HepG2 (cell line): ENCODE results near the gene NDOR1. TPM values are rescaled to one million over a fixed set of nuclear protein-coding genes. Genes with fewer than 3 reads are reported as not detected.

Experiments used
- ATAC-seq: fragments of 200-7000 bp; cut with Tn5 transposase; 3 replicates; pipeline ENCODE4 v1.9.1; 2020; ENCODE audit warnings: mild to moderate bottlenecking, moderate library complexity
- BruUV-seq: library from RNA; stranded (reverse); fragments of 400-500 nt; replicated peaks from 2 replicates; lab custom pipeline; 2021; lab: Mats Ljungman, UMichigan
- CTCF ChIA-PET: fragments of 300-600 bp; formaldehyde crosslinking; extraction: SDS; loops from one replicate; lab custom pipeline; 2021; ENCODE audit warnings: low total read pairs, inconsistent platforms, low intra/inter-chr PET ratio; lab: Yijun Ruan, JAX
- POLR2A ChIA-PET: fragments of 350-600 bp; sonication (Branson Sonifier 250); formaldehyde crosslinking; loops from one replicate; lab custom pipeline; 2020; ENCODE audit warnings: antibody characterized with exemption, inconsistent platforms; lab: Yijun Ruan, JAX
- DNase-seq: peaks from one replicate; pipeline ENCODE4 v3.0.0-alpha.2; 2015; ENCODE audit warnings: low spot score
- FAIRE-seq: peaks from 3 replicates; lab custom pipeline; 2011; peaks lifted over from hg19 to GRCh38; lab: Jason Lieb, UNC
- H2AFZ ChIP-seq: one replicate; pipeline ENCODE4 v1.6.1; 2011; ENCODE audit warnings: low read length, inconsistent platforms
- H3K27ac ChIP-seq: fragments of 300-600 bp; 3 replicates; pipeline ENCODE4 v1.8.0; 2011; ENCODE audit warnings: mixed run types, mild to moderate bottlenecking, mixed read lengths, low read length, inconsistent platforms; ENCODE audit not compliant: insufficient read depth; ENCODE audit errors: extremely low read length
- H3K27me3 ChIP-seq, 2 experiments: fragments of 200-600 bp in 1 of 2; 2 replicates in 1 of 2; 3 replicates in 1 of 2; pipeline versions ENCODE4 v1.6.0 to v1.8.0; 2011; ENCODE audit warnings: low read length in 2 of 2, mild to moderate bottlenecking in 2 of 2, moderate library complexity in 2 of 2, inconsistent platforms in 1 of 2; ENCODE audit not compliant: insufficient read depth in 2 of 2, control insufficient read depth in 1 of 2
- H3K36me3 ChIP-seq, 2 experiments: fragments of 200-600 bp in 1 of 2; replicated peaks in 1 of 2; 2 replicates in 1 of 2; 3 replicates in 1 of 2; pipeline versions ENCODE4 v1.5.1 to v1.8.0; 2011; ENCODE audit warnings: low read length in 2 of 2, inconsistent platforms in 1 of 2; ENCODE audit not compliant: insufficient read depth in 2 of 2, control insufficient read depth in 1 of 2
- H3K4me1 ChIP-seq: 2 replicates; pipeline ENCODE4 v1.5.1; 2012; ENCODE audit warnings: low read length, inconsistent platforms; ENCODE audit not compliant: insufficient read depth
- H3K4me2 ChIP-seq: 2 replicates; pipeline ENCODE4 v1.6.0; 2011; ENCODE audit warnings: low read depth, low read length, inconsistent platforms
- H3K4me3 ChIP-seq, 3 experiments: fragments of 200-600 bp in 1 of 3; sonication (generic), shearing (Covaris generic) in 1 of 3; replicated peaks in 1 of 3; 2 replicates each; pipeline ENCODE4 v1.5.1; 2011 to 2016; ENCODE audit warnings: low read length in 3 of 3, inconsistent platforms in 2 of 3, low read depth in 2 of 3, mild to moderate bottlenecking in 2 of 3, control low read depth in 1 of 3, mixed read lengths in 1 of 3; ENCODE audit not compliant: insufficient read depth in 1 of 3
- H3K79me2 ChIP-seq: one replicate; pipeline ENCODE4 v1.6.1; 2011; ENCODE audit warnings: low read length, inconsistent platforms; ENCODE audit not compliant: insufficient read depth
- H3K9ac ChIP-seq: 2 replicates; pipeline ENCODE4 v1.6.0; 2011; ENCODE audit warnings: mild to moderate bottlenecking, low read depth, low read length, inconsistent platforms; ENCODE audit not compliant: insufficient read depth
- H3K9me3 ChIP-seq: 2 replicates; pipeline ENCODE4 v1.5.1; 2012; ENCODE audit warnings: mild to moderate bottlenecking, low read length
- H4K20me1 ChIP-seq: 2 replicates; pipeline ENCODE4 v1.6.0; 2011; ENCODE audit warnings: inconsistent platforms, mild to moderate bottlenecking, low read length, moderate library complexity; ENCODE audit not compliant: insufficient read depth
- RBFOX2 ChIP-seq: fragments of 200-400 bp; formaldehyde crosslinking; IDR thresholded peaks from 2 replicates; pipeline ENCODE4 v1.6.1; 2017; ENCODE audit warnings: low read depth, mild to moderate bottlenecking, low read length
- WGBS: methylation state at CpG from one replicate; pipeline ENCODE4 v1.1.6; 2017; ENCODE audit warnings: low lambda C conversion rate; 5-methylcytosine and 5-hydroxymethylcytosine counted together
- in situ Hi-C: cut with HindIII; loops from 2 replicates; pipeline ENCODE4 v1.10.0; 2017; ENCODE audit warnings: low pct_unique_long_range_greater_than_20kb; ENCODE audit not compliant: extremely low pct_ligation_motif_present
- intact Hi-C: fragments of 100-400 bp; cut with micrococcal nuclease; formaldehyde crosslinking; loops from one replicate; pipeline ENCODE4 v1.10.0; 2022; ENCODE audit not compliant: unreplicated experiment
- microRNA-seq: library from miRNA; unstranded; fragments of <30 nt; microRNA quantifications from one replicate; pipeline ENCODE4, GENCODE V29; 2020
- polyA plus RNA-seq, 8 experiments: library from polyadenylated mRNA; depleted of rRNA in 3 of 8; stranded (reverse) in 7 of 8; unstranded in 1 of 8; fragments of >200 nt; fragmentation: Illumina TruSeq in 4 of 8; extraction: Trizol in 4 of 8; gene quantifications; 2 replicates each; pipeline versions ENCODE4 v1.2.1 to v1.2.3, GENCODE V29; 2011 to 2016; ENCODE audit warnings: low read depth in 4 of 8, missing spikeins in 1 of 8, mixed read lengths in 1 of 8; ENCODE audit not compliant: insufficient read depth in 1 of 8
- small RNA-seq, 3 experiments: library from RNA; depleted of rRNA; stranded (forward); fragments of <200 nt; gene quantifications; one replicate each; pipeline ENCODE3, GENCODE V24; 2012; ENCODE audit warnings: low read depth in 2 of 3, low replicate concordance in 1 of 3; ENCODE audit not compliant: insufficient read length in 3 of 3, insufficient read depth in 2 of 3
- total RNA-seq, 5 experiments: library from RNA; depleted of rRNA; stranded (reverse); fragments of >200 nt; fragmentation: Illumina TruSeq; extraction: Trizol; gene quantifications; 2 replicates each; pipeline ENCODE4 v1.2.3, GENCODE V29; 2016; ENCODE audit warnings: low read depth in 1 of 5
- TF ChIP-seq, protein P1 (sequence below): sonication (generic); formaldehyde crosslinking; IDR thresholded peaks from 2 replicates; pipeline ENCODE4; 2020; ENCODE audit warnings: missing genetic modification reagents, mild to moderate bottlenecking, borderline replicate concordance

The NDOR1 gene
- total and polyA plus RNA-seq, 2 of the 13 experiments (the other 11 are each of a cell fraction or from before 2014, with no cell fraction given), result 3.6 to 8.7 TPM

DNA sequence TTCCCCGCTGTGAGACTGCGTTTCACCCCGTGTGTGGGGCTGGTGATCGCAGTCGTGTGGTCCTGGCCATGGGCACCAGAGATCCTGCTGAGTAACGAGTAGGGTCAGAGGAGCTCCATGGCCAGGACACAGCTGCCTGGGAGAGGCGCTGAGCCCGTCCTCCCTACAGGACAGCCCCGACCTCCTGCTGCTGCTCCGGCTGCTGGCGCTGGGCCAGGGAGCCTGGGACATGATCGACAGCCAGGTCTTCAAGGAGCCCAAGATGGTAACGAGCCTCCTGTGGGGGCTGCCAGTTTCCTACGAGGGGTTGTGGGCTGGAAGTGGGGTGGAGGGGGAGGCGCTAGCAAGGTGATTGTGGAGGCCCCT, 60.6 kb downstream of the NDOR1 start:
- no peaks in the 10 kb centered on the region for H3K79me2 ChIP-seq
- no peak overlapping the region for H3K27ac ChIP-seq
- intact Hi-C loops, result no loop called here
- H3K9ac ChIP-seq, result no peak overlapping the region
- peaks cover 19% of the 10 kb centered on the region for H3K4me1 ChIP-seq
- no peaks in the 10 kb centered on the region for H3K9me3 ChIP-seq
- no peak overlapping the region for H3K4me3 ChIP-seq
- no peak; the same call in 2 of the 3 replicates for ATAC-seq
- peaks cover 13 to 27% of the 10 kb centered on the region in 2 experiments; a peak in 4 of 5 replicates for H3K36me3 ChIP-seq
- 100% methylated on average over 6 of the region's 15 CpGs for WGBS
- in situ Hi-C loops, result no loop called here
- POLR2A ChIA-PET, result no interaction called here
- CTCF ChIA-PET, result no interaction called here
- no peak for DNase-seq
- TF ChIP-seq, protein P1, sequence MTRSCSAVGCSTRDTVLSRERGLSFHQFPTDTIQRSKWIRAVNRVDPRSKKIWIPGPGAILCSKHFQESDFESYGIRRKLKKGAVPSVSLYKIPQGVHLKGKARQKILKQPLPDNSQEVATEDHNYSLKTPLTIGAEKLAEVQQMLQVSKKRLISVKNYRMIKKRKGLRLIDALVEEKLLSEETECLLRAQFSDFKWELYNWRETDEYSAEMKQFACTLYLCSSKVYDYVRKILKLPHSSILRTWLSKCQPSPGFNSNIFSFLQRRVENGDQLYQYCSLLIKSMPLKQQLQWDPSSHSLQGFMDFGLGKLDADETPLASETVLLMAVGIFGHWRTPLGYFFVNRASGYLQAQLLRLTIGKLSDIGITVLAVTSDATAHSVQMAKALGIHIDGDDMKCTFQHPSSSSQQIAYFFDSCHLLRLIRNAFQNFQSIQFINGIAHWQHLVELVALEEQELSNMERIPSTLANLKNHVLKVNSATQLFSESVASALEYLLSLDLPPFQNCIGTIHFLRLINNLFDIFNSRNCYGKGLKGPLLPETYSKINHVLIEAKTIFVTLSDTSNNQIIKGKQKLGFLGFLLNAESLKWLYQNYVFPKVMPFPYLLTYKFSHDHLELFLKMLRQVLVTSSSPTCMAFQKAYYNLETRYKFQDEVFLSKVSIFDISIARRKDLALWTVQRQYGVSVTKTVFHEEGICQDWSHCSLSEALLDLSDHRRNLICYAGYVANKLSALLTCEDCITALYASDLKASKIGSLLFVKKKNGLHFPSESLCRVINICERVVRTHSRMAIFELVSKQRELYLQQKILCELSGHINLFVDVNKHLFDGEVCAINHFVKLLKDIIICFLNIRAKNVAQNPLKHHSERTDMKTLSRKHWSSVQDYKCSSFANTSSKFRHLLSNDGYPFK, result no peak
- TF ChIP-seq RBFOX2, result 0 out of 2 replicates have a peak, but pooled peaks have one; percentile 27
- FAIRE-seq, result no peak
- no peaks in the 10 kb centered on the region for H3K27me3 ChIP-seq
- H4K20me1 ChIP-seq, result no peaks in the 10 kb centered on the region; the same call in 1 of the 2 replicates
- BruUV-seq, result no TSS peak
- no peak overlapping the region for H2AFZ ChIP-seq
- no peak overlapping the region for H3K4me2 ChIP-seq

Small RNAs within 50 kb of the gene (microRNA-seq; reads per million reads assigned to microRNA genes)
- gene MIR3621, result not detected

Small RNAs within 50 kb of the gene (small RNA-seq; reads per million reads assigned to genes)
- gene MIR3621, result 0 reads per million in 3 experiments

Other genes starting within 250 kb of the NDOR1 start
Only the 30 nearest of the 31 such genes appear.
- 0.33 TPM in 1 of 2 replicates, not detected in the other for gene PTGDS, start 228.2 kb upstream of the NDOR1 start, total RNA-seq (2016; rRNA removed; fragmentation: Illumina TruSeq; extraction: Trizol)
- gene PTGDS, start 228.2 kb upstream of the NDOR1 start, polyA plus RNA-seq (2011; rRNA removed), result 0.31 and 0.50 TPM in 2 replicates
- not detected in 2 replicates for gene LCNL1, start 222.7 kb upstream of the NDOR1 start, total RNA-seq (2016; rRNA removed; fragmentation: Illumina TruSeq; extraction: Trizol)
- not detected in 2 replicates for gene LCNL1, start 222.7 kb upstream of the NDOR1 start, polyA plus RNA-seq (2011; rRNA removed)
- gene PAXX, start 213.3 kb upstream of the NDOR1 start, total RNA-seq (2016; rRNA removed; fragmentation: Illumina TruSeq; extraction: Trizol), result 20.7 and 31.9 TPM in 2 replicates
- 14.0 and 18.0 TPM in 2 replicates for gene PAXX, start 213.3 kb upstream of the NDOR1 start, polyA plus RNA-seq (2011; rRNA removed)
- gene CLIC3, start 209.1 kb upstream of the NDOR1 start, total RNA-seq (2016; rRNA removed; fragmentation: Illumina TruSeq; extraction: Trizol), result 0.34 and 0.51 TPM in 2 replicates
- gene CLIC3, start 209.1 kb upstream of the NDOR1 start, polyA plus RNA-seq (2011; rRNA removed), result 1.5 and 1.6 TPM in 2 replicates
- gene ABCA2, start 177.5 kb upstream of the NDOR1 start, total RNA-seq (2016; rRNA removed; fragmentation: Illumina TruSeq; extraction: Trizol), result 0.72 and 2.9 TPM in 2 replicates
- 19.2 and 21.0 TPM in 2 replicates for gene ABCA2, start 177.5 kb upstream of the NDOR1 start, polyA plus RNA-seq (2011; rRNA removed)
- gene FUT7, start 173.6 kb upstream of the NDOR1 start, total RNA-seq (2016; rRNA removed; fragmentation: Illumina TruSeq; extraction: Trizol), result not detected in 2 replicates
- gene FUT7, start 173.6 kb upstream of the NDOR1 start, polyA plus RNA-seq (2011; rRNA removed), result 0.05 TPM in 1 of 2 replicates, not detected in the other
- gene NPDC1, start 159.5 kb upstream of the NDOR1 start, total RNA-seq (2016; rRNA removed; fragmentation: Illumina TruSeq; extraction: Trizol), result 0.63 and 0.84 TPM in 2 replicates
- 5.4 and 7.0 TPM in 2 replicates for gene NPDC1, start 159.5 kb upstream of the NDOR1 start, polyA plus RNA-seq (2011; rRNA removed)
- gene ENTPD2, start 151.6 kb upstream of the NDOR1 start, total RNA-seq (2016; rRNA removed; fragmentation: Illumina TruSeq; extraction: Trizol), result 0.87 and 0.95 TPM in 2 replicates
- 3.2 and 4.1 TPM in 2 replicates for gene ENTPD2, start 151.6 kb upstream of the NDOR1 start, polyA plus RNA-seq (2011; rRNA removed)
- 35.9 and 42.8 TPM in 2 replicates for gene SAPCD2, start 135.1 kb upstream of the NDOR1 start, total RNA-seq (2016; rRNA removed; fragmentation: Illumina TruSeq; extraction: Trizol)
- 18.7 and 21.9 TPM in 2 replicates for gene SAPCD2, start 135.1 kb upstream of the NDOR1 start, polyA plus RNA-seq (2011; rRNA removed)
- 6.2 and 6.4 TPM in 2 replicates for gene UAP1L1, start 128.2 kb upstream of the NDOR1 start, total RNA-seq (2016; rRNA removed; fragmentation: Illumina TruSeq; extraction: Trizol)
- gene UAP1L1, start 128.2 kb upstream of the NDOR1 start, polyA plus RNA-seq (2011; rRNA removed), result 5.4 and 6.0 TPM in 2 replicates
- 19.0 and 48.9 TPM in 2 replicates for gene MAN1B1, start 118.7 kb upstream of the NDOR1 start, total RNA-seq (2016; rRNA removed; fragmentation: Illumina TruSeq; extraction: Trizol)
- gene MAN1B1, start 118.7 kb upstream of the NDOR1 start, polyA plus RNA-seq (2011; rRNA removed), result 59.5 and 60.6 TPM in 2 replicates
- gene DPP7, start 91.0 kb upstream of the NDOR1 start, total RNA-seq (2016; rRNA removed; fragmentation: Illumina TruSeq; extraction: Trizol), result 0.66 and 1.2 TPM in 2 replicates
- 4.5 and 6.5 TPM in 2 replicates for gene DPP7, start 91.0 kb upstream of the NDOR1 start, polyA plus RNA-seq (2011; rRNA removed)
- not detected in 2 replicates for gene GRIN1, start 66.5 kb upstream of the NDOR1 start, total RNA-seq (2016; rRNA removed; fragmentation: Illumina TruSeq; extraction: Trizol)
- 0.05 and 0.13 TPM in 2 replicates for gene GRIN1, start 66.5 kb upstream of the NDOR1 start, polyA plus RNA-seq (2011; rRNA removed)
- not detected in 2 replicates for gene LRRC26, start 35.6 kb upstream of the NDOR1 start, total RNA-seq (2016; rRNA removed; fragmentation: Illumina TruSeq; extraction: Trizol)
- gene LRRC26, start 35.6 kb upstream of the NDOR1 start, polyA plus RNA-seq (2011; rRNA removed), result not detected in 2 replicates
- not detected in 2 replicates for gene TMEM210, start 33.6 kb upstream of the NDOR1 start, total RNA-seq (2016; rRNA removed; fragmentation: Illumina TruSeq; extraction: Trizol)
- gene TMEM210, start 33.6 kb upstream of the NDOR1 start, polyA plus RNA-seq (2011; rRNA removed), result not detected in 2 replicates
- gene ANAPC2, start 17.1 kb upstream of the NDOR1 start, total RNA-seq (2016; rRNA removed; fragmentation: Illumina TruSeq; extraction: Trizol), result 7.4 and 12.3 TPM in 2 replicates
- 15.4 and 21.6 TPM in 2 replicates for gene ANAPC2, start 17.1 kb upstream of the NDOR1 start, polyA plus RNA-seq (2011; rRNA removed)
- gene SSNA1, start 17.0 kb upstream of the NDOR1 start, total RNA-seq (2016; rRNA removed; fragmentation: Illumina TruSeq; extraction: Trizol), result 41.2 and 49.4 TPM in 2 replicates
- 35.9 and 44.8 TPM in 2 replicates for gene SSNA1, start 17.0 kb upstream of the NDOR1 start, polyA plus RNA-seq (2011; rRNA removed)
- 17.5 and 19.2 TPM in 2 replicates for gene TPRN, start 5.0 kb upstream of the NDOR1 start, total RNA-seq (2016; rRNA removed; fragmentation: Illumina TruSeq; extraction: Trizol)
- 10.1 and 12.4 TPM in 2 replicates for gene TPRN, start 5.0 kb upstream of the NDOR1 start, polyA plus RNA-seq (2011; rRNA removed)
- gene TMEM203, start 52 bp upstream of the NDOR1 start, total RNA-seq (2016; rRNA removed; fragmentation: Illumina TruSeq; extraction: Trizol), result 36.7 and 36.9 TPM in 2 replicates
- 23.0 and 23.4 TPM in 2 replicates for gene TMEM203, start 52 bp upstream of the NDOR1 start, polyA plus RNA-seq (2011; rRNA removed)
- 1.8 and 2.1 TPM in 2 replicates for gene RNF208, start 16.5 kb downstream of the NDOR1 start, total RNA-seq (2016; rRNA removed; fragmentation: Illumina TruSeq; extraction: Trizol)
- 1.6 and 2.0 TPM in 2 replicates for gene RNF208, start 16.5 kb downstream of the NDOR1 start, polyA plus RNA-seq (2011; rRNA removed)
- gene CYSRT1, start 19.5 kb downstream of the NDOR1 start, total RNA-seq (2016; rRNA removed; fragmentation: Illumina TruSeq; extraction: Trizol), result 2.1 and 3.4 TPM in 2 replicates
- 1.5 and 1.7 TPM in 2 replicates for gene CYSRT1, start 19.5 kb downstream of the NDOR1 start, polyA plus RNA-seq (2011; rRNA removed)
- 0.09 and 0.10 TPM in 2 replicates for gene RNF224, start 21.8 kb downstream of the NDOR1 start, total RNA-seq (2016; rRNA removed; fragmentation: Illumina TruSeq; extraction: Trizol)
- gene RNF224, start 21.8 kb downstream of the NDOR1 start, polyA plus RNA-seq (2011; rRNA removed), result not detected in 2 replicates
- gene SLC34A3, start 25.2 kb downstream of the NDOR1 start, total RNA-seq (2016; rRNA removed; fragmentation: Illumina TruSeq; extraction: Trizol), result 0.38 and 1.0 TPM in 2 replicates
- 0.07 and 0.20 TPM in 2 replicates for gene SLC34A3, start 25.2 kb downstream of the NDOR1 start, polyA plus RNA-seq (2011; rRNA removed)
- 412 and 481 TPM in 2 replicates for gene TUBB4B, start 35.6 kb downstream of the NDOR1 start, total RNA-seq (2016; rRNA removed; fragmentation: Illumina TruSeq; extraction: Trizol)
- gene TUBB4B, start 35.6 kb downstream of the NDOR1 start, polyA plus RNA-seq (2011; rRNA removed), result 182 and 243 TPM in 2 replicates
- not detected in 2 replicates for gene STPG3, start 45.6 kb downstream of the NDOR1 start, total RNA-seq (2016; rRNA removed; fragmentation: Illumina TruSeq; extraction: Trizol)
- not detected in 2 replicates for gene STPG3, start 45.6 kb downstream of the NDOR1 start, polyA plus RNA-seq (2011; rRNA removed)
- gene NELFB, start 49.6 kb downstream of the NDOR1 start, total RNA-seq (2016; rRNA removed; fragmentation: Illumina TruSeq; extraction: Trizol), result 38.7 and 45.8 TPM in 2 replicates
- 26.5 and 38.0 TPM in 2 replicates for gene NELFB, start 49.6 kb downstream of the NDOR1 start, polyA plus RNA-seq (2011; rRNA removed)
- 7.0 and 14.2 TPM in 2 replicates for gene TOR4A, start 72.0 kb downstream of the NDOR1 start, total RNA-seq (2016; rRNA removed; fragmentation: Illumina TruSeq; extraction: Trizol)
- gene TOR4A, start 72.0 kb downstream of the NDOR1 start, polyA plus RNA-seq (2011; rRNA removed), result 11.1 and 16.4 TPM in 2 replicates
- 0.14 and 0.22 TPM in 2 replicates for gene NRARP, start 96.6 kb downstream of the NDOR1 start, total RNA-seq (2016; rRNA removed; fragmentation: Illumina TruSeq; extraction: Trizol)
- gene NRARP, start 96.6 kb downstream of the NDOR1 start, polyA plus RNA-seq (2011; rRNA removed), result 0.46 and 0.73 TPM in 2 replicates
- gene EXD3, start 217.5 kb downstream of the NDOR1 start, total RNA-seq (2016; rRNA removed; fragmentation: Illumina TruSeq; extraction: Trizol), result 1.3 and 2.7 TPM in 2 replicates
- gene EXD3, start 217.5 kb downstream of the NDOR1 start, polyA plus RNA-seq (2011; rRNA removed), result 4.8 and 9.1 TPM in 2 replicates
- gene NOXA1, start 217.7 kb downstream of the NDOR1 start, total RNA-seq (2016; rRNA removed; fragmentation: Illumina TruSeq; extraction: Trizol), result 0.63 and 1.2 TPM in 2 replicates
- gene NOXA1, start 217.7 kb downstream of the NDOR1 start, polyA plus RNA-seq (2011; rRNA removed), result 0.78 and 2.1 TPM in 2 replicates